Measurements from ENCODE around the gene MPPE1. TPM values are rescaled to one million over a fixed set of nuclear protein-coding genes. Genes with fewer than 3 reads are reported as not detected.

The MPPE1 gene
- total and polyA plus RNA-seq, 2 experiments from 2014 or later, result 45.5 to 59.3 TPM

GRCh38 chr18:11851806-11852337 is 56.2 kb downstream of the MPPE1 start:
- no peaks in the 10 kb centered on the region for H3K27me3 ChIP-seq
- no peaks in the 10 kb centered on the region for H3K36me3 ChIP-seq (replicated peaks; ENCODE audit: insufficient read depth, low read depth)
- H4K20me1 ChIP-seq (ENCODE audit: insufficient read depth, poor library complexity, severe bottlenecking), result peaks cover 11% of the 10 kb centered on the region
- H3K4me1 ChIP-seq (ENCODE audit: insufficient read depth), result peaks cover 8% of the 10 kb centered on the region
- H3K4me3 ChIP-seq, result peak overlapping the region; percentile 91
- H3K27ac ChIP-seq, result peak overlapping the region; percentile 97
- H2AFZ ChIP-seq, result peak overlapping the region; percentile 22
- H3K4me2 ChIP-seq, result peak overlapping the region; percentile 85
- peak; percentile 44 for DNase-seq (ENCODE audit: low spot score)
- H3K9me2 ChIP-seq (replicated peaks; ENCODE audit: insufficient read depth), result no peaks in the 10 kb centered on the region
- WGBS (ENCODE audit: low lambda C conversion rate, missing lambda C conversion rate), result 5% methylated on average over 22 of the region's 23 CpGs
- no peak for TF ChIP-seq CTCF (IDR thresholded peaks at IDR 0.05; ENCODE audit: poor library complexity)
- TF ChIP-seq EZH2 (IDR thresholded peaks at IDR 0.05; ENCODE audit: borderline replicate concordance), result no peak
- TF ChIP-seq EZH2phosphoT487 (IDR thresholded peaks at IDR 0.05; ENCODE audit: low read depth, severe bottlenecking, unreplicated experiment), result no peak
- no peaks in the 10 kb centered on the region for H3K9me3 ChIP-seq (ENCODE audit: low read depth)
- H3K79me2 ChIP-seq, result peaks cover 34% of the 10 kb centered on the region

- peak; percentile 99 for DNase-seq (ENCODE audit: low spot score)
- H3K9me3 ChIP-seq (ENCODE audit: low read depth), result no peaks in the 10 kb centered on the region
- H4K20me1 ChIP-seq (ENCODE audit: insufficient read depth, poor library complexity, severe bottlenecking), result peaks cover 11% of the 10 kb centered on the region
- H3K36me3 ChIP-seq (replicated peaks; ENCODE audit: insufficient read depth, low read depth), result no peaks in the 10 kb centered on the region
- H3K4me1 ChIP-seq (ENCODE audit: insufficient read depth), result peaks cover 2% of the 10 kb centered on the region
- TF ChIP-seq CTCF (IDR thresholded peaks at IDR 0.05; ENCODE audit: poor library complexity), result no peak
- no peak for TF ChIP-seq EZH2 (IDR thresholded peaks at IDR 0.05; ENCODE audit: borderline replicate concordance)
- TF ChIP-seq EZH2phosphoT487 (IDR thresholded peaks at IDR 0.05; ENCODE audit: low read depth, severe bottlenecking, unreplicated experiment), result no peak
- no peaks in the 10 kb centered on the region for H3K27me3 ChIP-seq
- WGBS (ENCODE audit: low lambda C conversion rate, missing lambda C conversion rate), result 1% methylated on average over 51 of the region's 53 CpGs
- H3K27ac ChIP-seq, result peak within 1 kb of the TSS; percentile 97
- H3K79me2 ChIP-seq, result peaks cover 34% of the 10 kb centered on the region
- H3K4me3 ChIP-seq, result peak within 1 kb of the TSS; percentile 91
- peak within 1 kb of the TSS; percentile 54 for H2AFZ ChIP-seq
- H3K9me2 ChIP-seq (replicated peaks; ENCODE audit: insufficient read depth), result no peaks in the 10 kb centered on the region
- H3K4me2 ChIP-seq, result peak within 1 kb of the TSS; percentile 85
These were observed 56.8 kb downstream of the MPPE1 start, which contains the start of gene CHMP1B for GRCh38 chr18:11851146-11851805. Gene CHMP1B (plus strand): TSS chr18:11851413. CDS start chr18:11851512, 99 bp downstream.

GRCh38 chr18:11850821-11851145 is 57.3 kb downstream of the MPPE1 start:
- H3K9me2 ChIP-seq (replicated peaks; ENCODE audit: insufficient read depth), result no peaks in the 10 kb centered on the region
- DNase-seq (ENCODE audit: low spot score), result no peak
- 5% methylated on average over 10 of the region's 10 CpGs for whole genome bisulfite sequencing (ENCODE audit: low lambda C conversion rate, missing lambda C conversion rate)
- H3K79me2 ChIP-seq, result peaks cover 34% of the 10 kb centered on the region
- H3K4me1 ChIP-seq (ENCODE audit: insufficient read depth), result no peaks in the 10 kb centered on the region
- H3K9me3 ChIP-seq (ENCODE audit: low read depth), result no peaks in the 10 kb centered on the region
- H3K36me3 ChIP-seq (replicated peaks; ENCODE audit: insufficient read depth, low read depth), result no peaks in the 10 kb centered on the region
- H3K27me3 ChIP-seq, result no peaks in the 10 kb centered on the region
- peak overlapping the region; percentile 91 for H3K4me3 ChIP-seq
- H3K4me2 ChIP-seq, result peak overlapping the region; percentile 75
- peak overlapping the region; percentile 54 for H2AFZ ChIP-seq
- no peak for TF ChIP-seq CTCF (IDR thresholded peaks at IDR 0.05; ENCODE audit: poor library complexity)
- no peak for TF ChIP-seq EZH2 (IDR thresholded peaks at IDR 0.05; ENCODE audit: borderline replicate concordance)
- TF ChIP-seq EZH2phosphoT487 (IDR thresholded peaks at IDR 0.05; ENCODE audit: low read depth, severe bottlenecking, unreplicated experiment), result no peak
- H4K20me1 ChIP-seq (ENCODE audit: insufficient read depth, poor library complexity, severe bottlenecking), result peaks cover 11% of the 10 kb centered on the region
- peak overlapping the region; percentile 97 for H3K27ac ChIP-seq

All from hepatocyte (in vitro differentiated cells).